Activated CD4-positive, alpha-beta T cell treated with anti-CD3 and anti-CD28 coated beads, Interleukin-2, Interleukin-6, amounts not matched to agents 100 ng/mL and 50 ng/mL, durations not matched to agents 16 hours and 8 hours (primary cell): ENCODE measurements around the gene RRP12.

Experiments
- DNase-seq: peaks from one replicate; pipeline ENCODE4 v3.0.0-alpha.2; 2020

RRP12 gene

GRCh38 chr10:97406064-97406463, 4.9 kb upstream of the RRP12 start:
- DNase-seq = no peak

- no peak for DNase-seq
Measured at GRCh38 chr10:97404044-97404443, 2.9 kb upstream of the RRP12 start.

- no peak for DNase-seq
Measured at GRCh38 chr10:97401455-97401919, 347 bp upstream of the RRP12 start.

- no peak for DNase-seq
Measured at GRCh38 chr10:97399843-97400545, 1.1 kb downstream of the RRP12 start.

- DNase-seq = no peak
Measured at GRCh38 chr10:97396056-97396455, 5.1 kb downstream of the RRP12 start.

GRCh38 chr10:97393034-97393573, 8.0 kb downstream of the RRP12 start:
- peak; percentile 39 for DNase-seq

- DNase-seq = no peak
Measured at GRCh38 chr10:97390091-97390490, 11.0 kb downstream of the RRP12 start.

GRCh38 chr10:97388152-97388551, 13.0 kb downstream of the RRP12 start:
- no peak for DNase-seq

- no peak for DNase-seq
Measured at GRCh38 chr10:97385565-97385964, 15.6 kb downstream of the RRP12 start.

- no peak for DNase-seq
Measured at GRCh38 chr10:97384641-97385040, 16.5 kb downstream of the RRP12 start.

GRCh38 chr10:97384156-97384555, 17.0 kb downstream of the RRP12 start:
- no peak for DNase-seq

GRCh38 chr10:97383159-97383558, 18.0 kb downstream of the RRP12 start:
- DNase-seq = no peak

GRCh38 chr10:97381626-97382025, 19.5 kb downstream of the RRP12 start:
- DNase-seq = no peak

- no peak for DNase-seq
Measured at GRCh38 chr10:97380516-97380915, 20.6 kb downstream of the RRP12 start.

- no peak for DNase-seq
Measured at GRCh38 chr10:97378933-97379921, 21.9 kb downstream of the RRP12 start.

- DNase-seq = no peak
Measured at GRCh38 chr10:97376413-97376812, 24.7 kb downstream of the RRP12 start.

- no peak for DNase-seq
Measured at GRCh38 chr10:97373456-97373855, 27.7 kb downstream of the RRP12 start.

GRCh38 chr10:97372233-97372875, 28.8 kb downstream of the RRP12 start:
- DNase-seq = no peak

- DNase-seq = no peak
Measured at GRCh38 chr10:97371696-97372095, 29.4 kb downstream of the RRP12 start.

- no peak for DNase-seq
Measured at GRCh38 chr10:97367126-97367649, 34.0 kb downstream of the RRP12 start.

GRCh38 chr10:97366572-97366971, 34.6 kb downstream of the RRP12 start:
- DNase-seq = no peak

- DNase-seq = no peak
Measured at GRCh38 chr10:97365761-97366351, 35.3 kb downstream of the RRP12 start.
